PC-3 (cell line): ENCODE results near the gene SKOR2. TPM values are rescaled to one million over a fixed set of nuclear protein-coding genes. Genes with fewer than 3 reads are reported as not detected.
A peak's percentile ranks its signal among the peaks of the same experiment; 100 is the strongest.
"Not testable (repeated sequence)": the region's sequence is repeated elsewhere in the genome, so short reads cannot be mapped to it uniquely, and the experiment has no call there.

Experiments
- ATAC-seq: fragments of 200-7000 bp; cut with Tn5 transposase; 2 replicates; pipeline ENCODE4 v1.9.1; 2020; ENCODE audit warnings: mild to moderate bottlenecking, moderate library complexity
- BruUV-seq: library from RNA; stranded (reverse); fragments of 400-500 nt; replicated peaks from 2 replicates; lab custom pipeline; 2021; lab: Mats Ljungman, UMichigan
- CTCF ChIA-PET: fragments of 300-600 bp; sonication (Branson Sonifier 250); formaldehyde crosslinking; loops from one replicate; lab custom pipeline; 2022; ENCODE audit warnings: antibody characterized with exemption; lab: Charles Lee
- POLR2A ChIA-PET: fragments of 300-600 bp; sonication (Branson Sonifier 250); formaldehyde crosslinking; loops from one replicate; lab custom pipeline; 2022; ENCODE audit warnings: antibody characterized with exemption; ENCODE audit not compliant: unreplicated experiment; lab: Charles Lee
- DNase-seq: peaks from one replicate; pipeline ENCODE4 v3.0.0-alpha.2; 2015
- H2AFZ ChIP-seq: fragments of 300-600 bp; sonication (generic); 2 replicates; pipeline ENCODE4 v1.6.0; 2016; ENCODE audit warnings: antibody characterized with exemption, low read length
- H3F3A ChIP-seq: fragments of 300-600 bp; sonication (generic); one replicate; pipeline ENCODE4 v1.6.0; 2017; ENCODE audit warnings: antibody characterized with exemption, low read length, control low read depth, mild to moderate bottlenecking; ENCODE audit not compliant: unreplicated experiment
- H3K27ac ChIP-seq: fragments of 300-600 bp; sonication (generic); 2 replicates; pipeline ENCODE4 v1.5.1; 2016; ENCODE audit warnings: mild to moderate bottlenecking, low read length
- H3K27me3 ChIP-seq: fragments of 300-600 bp; sonication (generic); 2 replicates; pipeline ENCODE4 v1.6.1; 2016; ENCODE audit warnings: low read length, mixed read lengths
- H3K36me3 ChIP-seq: fragments of 300-600 bp; sonication (generic); 2 replicates; pipeline ENCODE4 v1.6.1; 2016; ENCODE audit warnings: low read depth, mixed run types, low read length, mixed read lengths
- H3K4me1 ChIP-seq: fragments of 300-600 bp; sonication (generic); 2 replicates; pipeline ENCODE4 v1.5.1; 2016; ENCODE audit warnings: low read length; ENCODE audit not compliant: insufficient read depth
- H3K4me2 ChIP-seq: fragments of 300-600 bp; sonication (generic); 2 replicates; pipeline ENCODE4 v1.6.0; 2016; ENCODE audit warnings: low read length
- H3K4me3 ChIP-seq: fragments of 300-600 bp; sonication (generic); 2 replicates; pipeline ENCODE4 v1.5.1; 2016; ENCODE audit warnings: mild to moderate bottlenecking, low read length, mixed read lengths
- H3K79me2 ChIP-seq: fragments of 300-600 bp; sonication (generic); 2 replicates; pipeline ENCODE4 v1.6.1; 2017; ENCODE audit warnings: low read length, mixed read lengths
- H3K9ac ChIP-seq: fragments of 300-600 bp; sonication (generic); 2 replicates; pipeline ENCODE4 v1.6.0; 2016; ENCODE audit warnings: mild to moderate bottlenecking, low read length
- H3K9me2 ChIP-seq: fragments of 300-600 bp; sonication (generic); replicated peaks from 2 replicates; pipeline ENCODE4 v1.6.1; 2016; ENCODE audit warnings: mixed run types, low read length, mixed read lengths
- H3K9me3 ChIP-seq: fragments of 300-600 bp; sonication (generic); 2 replicates; pipeline ENCODE4 v1.6.1; 2016; ENCODE audit warnings: low read length, mixed read lengths
- H4K20me1 ChIP-seq: fragments of 300-600 bp; sonication (generic); 2 replicates; pipeline ENCODE4 v1.6.1; 2016; ENCODE audit warnings: low read length, mixed read lengths
- EZH2 ChIP-seq: fragments of 300-600 bp; sonication (generic); IDR thresholded peaks from one replicate; pipeline ENCODE4 v1.6.1; 2017; ENCODE audit warnings: antibody characterized with exemption, mild to moderate bottlenecking, low read length; ENCODE audit not compliant: unreplicated experiment
- EZH2phosphoT487 ChIP-seq: fragments of 300-600 bp; sonication (generic); IDR thresholded peaks from 2 replicates; pipeline ENCODE4 v1.6.1; 2018; ENCODE audit warnings: mild to moderate bottlenecking, antibody characterized with exemption, low read length, borderline replicate concordance
- intact Hi-C: fragments of 100-400 bp; cut with micrococcal nuclease; formaldehyde crosslinking; loops from 2 replicates; pipeline ENCODE4 v1.9.0; 2023
- total RNA-seq: library from RNA; depleted of rRNA; stranded (reverse); fragments of >200 nt; gene quantifications from 2 replicates; pipeline ENCODE4 v1.2.3, GENCODE V29; 2014
- TF ChIP-seq, protein P1 (sequence below): fragments of 300-600 bp; sonication (generic); conservative IDR thresholded peaks from 2 replicates; pipeline ENCODE4 v1.5.1; 2017; ENCODE audit warnings: antibody characterized with exemption, low read depth, mild to moderate bottlenecking, low read length

Gene SKOR2
- total RNA-seq, 1 experiment from 2014 or later, result not detected

DNA sequence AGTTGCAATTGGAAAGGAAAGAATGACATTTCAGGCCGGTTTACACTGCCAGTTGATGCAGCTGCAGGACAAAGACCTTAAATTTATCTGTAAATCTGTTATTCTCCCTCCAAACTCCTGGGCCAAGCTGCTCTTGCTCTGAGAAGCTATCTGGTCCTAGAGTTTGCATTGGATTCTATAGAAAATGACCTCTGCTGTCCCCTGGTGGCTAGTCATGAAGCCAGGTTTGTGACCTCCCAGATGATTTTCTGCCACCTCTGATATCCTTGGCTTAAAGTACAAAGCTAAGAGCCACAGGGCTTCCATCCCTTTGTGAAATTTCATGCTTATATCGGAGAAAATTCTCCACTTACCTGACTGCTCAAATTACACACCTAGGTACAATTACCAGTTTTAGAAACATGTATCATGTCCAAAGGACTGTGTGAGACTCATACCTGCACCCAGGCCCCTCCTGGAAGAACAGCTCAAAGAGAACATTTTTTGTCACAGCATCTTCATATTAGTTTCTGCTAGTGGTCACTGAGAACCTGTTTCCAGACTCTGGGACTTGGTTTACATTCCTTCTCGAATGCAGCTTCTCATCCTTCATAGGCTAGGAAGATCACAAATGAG lies 46.4 kb downstream of the SKOR2 start:
- no peaks in the 10 kb centered on the region for H3K9me2 ChIP-seq
- BruUV-seq, result no TSS peak
- peak; percentile 69 for ATAC-seq
- H3K27me3 ChIP-seq, result peaks cover 14% of the 10 kb centered on the region
- no peak overlapping the region for H3K4me2 ChIP-seq
- no peak overlapping the region for H2AFZ ChIP-seq
- CTCF ChIA-PET, result interaction anchor here (0.5 to 1.1 kb wide), 3 partner anchors 11 to 129 kb away, joined by 3 to 5 read pairs (median 4); no protein-coding TSS in a partner anchor
- DNase-seq, result peak; percentile 30
- H3K36me3 ChIP-seq, result no peaks in the 10 kb centered on the region
- no peak overlapping the region for H3K4me3 ChIP-seq
- intact Hi-C loops, result loop anchor here (1.0 kb wide), 3 partner anchors 55 to 155 kb away; partner anchors contain the start of gene HDHD2
- no peak overlapping the region for H3K27ac ChIP-seq
- POLR2A ChIA-PET, result no interaction called here
- H3K9me3 ChIP-seq, result no peaks in the 10 kb centered on the region
- H3K4me1 ChIP-seq, result no peaks in the 10 kb centered on the region
- no peak overlapping the region for H3K9ac ChIP-seq
- H3F3A ChIP-seq, result no peaks in the 10 kb centered on the region
- no peaks in the 10 kb centered on the region for H3K79me2 ChIP-seq
- no peaks in the 10 kb centered on the region for H4K20me1 ChIP-seq
- TF ChIP-seq EZH2, result no peak
- TF ChIP-seq EZH2phosphoT487, result no peak
- TF ChIP-seq, protein P1, sequence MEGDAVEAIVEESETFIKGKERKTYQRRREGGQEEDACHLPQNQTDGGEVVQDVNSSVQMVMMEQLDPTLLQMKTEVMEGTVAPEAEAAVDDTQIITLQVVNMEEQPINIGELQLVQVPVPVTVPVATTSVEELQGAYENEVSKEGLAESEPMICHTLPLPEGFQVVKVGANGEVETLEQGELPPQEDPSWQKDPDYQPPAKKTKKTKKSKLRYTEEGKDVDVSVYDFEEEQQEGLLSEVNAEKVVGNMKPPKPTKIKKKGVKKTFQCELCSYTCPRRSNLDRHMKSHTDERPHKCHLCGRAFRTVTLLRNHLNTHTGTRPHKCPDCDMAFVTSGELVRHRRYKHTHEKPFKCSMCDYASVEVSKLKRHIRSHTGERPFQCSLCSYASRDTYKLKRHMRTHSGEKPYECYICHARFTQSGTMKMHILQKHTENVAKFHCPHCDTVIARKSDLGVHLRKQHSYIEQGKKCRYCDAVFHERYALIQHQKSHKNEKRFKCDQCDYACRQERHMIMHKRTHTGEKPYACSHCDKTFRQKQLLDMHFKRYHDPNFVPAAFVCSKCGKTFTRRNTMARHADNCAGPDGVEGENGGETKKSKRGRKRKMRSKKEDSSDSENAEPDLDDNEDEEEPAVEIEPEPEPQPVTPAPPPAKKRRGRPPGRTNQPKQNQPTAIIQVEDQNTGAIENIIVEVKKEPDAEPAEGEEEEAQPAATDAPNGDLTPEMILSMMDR, result peak; percentile 62

DNA sequence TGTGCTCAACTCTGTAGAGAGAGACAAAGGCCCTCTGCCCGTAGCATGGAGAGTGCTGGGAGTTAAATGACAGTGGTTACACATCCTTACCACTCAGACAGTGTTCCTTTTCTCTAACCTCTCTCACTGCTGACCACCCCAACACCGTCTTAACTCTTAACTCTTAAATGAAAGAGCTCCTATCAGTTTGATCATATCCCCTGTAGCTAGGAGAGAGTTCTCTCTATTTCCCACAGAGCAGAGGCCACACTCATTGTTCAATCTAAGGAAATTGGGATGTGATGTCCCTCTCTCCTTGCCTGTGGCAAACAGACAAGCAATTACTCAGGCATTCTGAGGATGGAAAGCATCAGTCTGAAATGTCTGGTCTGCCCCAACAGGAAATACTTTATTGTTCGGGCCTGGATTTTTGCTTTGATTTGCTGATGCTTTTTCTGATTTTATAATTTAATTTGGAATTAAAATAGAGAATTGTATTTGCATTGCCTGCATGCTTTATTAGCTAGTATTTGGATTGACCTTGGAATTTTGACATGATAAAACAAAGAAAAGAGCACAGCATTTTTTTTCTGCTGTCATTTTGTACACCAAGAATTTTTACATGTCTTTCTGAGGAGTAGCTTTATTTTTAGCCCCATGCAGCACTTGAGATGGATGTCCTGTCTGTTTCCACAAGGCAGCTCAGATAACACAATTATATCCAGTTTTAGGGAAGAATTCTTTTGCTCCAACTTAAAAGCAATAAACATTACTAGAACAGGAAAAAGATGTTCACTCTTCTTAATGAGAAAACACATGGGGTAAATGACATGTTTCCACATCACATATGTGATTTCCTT lies 47.6 kb downstream of the SKOR2 start:
- intact Hi-C loops, result loop anchor here (1.0 kb wide), 1 partner anchor 54 kb away; the partner anchor contains the start of gene HDHD2
- Histone ChIP-seq H3K79me2 (no peaks in the 10 kb centered on the region), H3K9me2 (no peaks in the 10 kb centered on the region), H3K4me3 (no peak overlapping the region), H3K27ac (no peak overlapping the region), H3K27me3 (peaks cover 3% of the 10 kb centered on the region; the same call in 1 of the 2 replicates), H2AFZ (no peak overlapping the region), H3K4me1 (no peaks in the 10 kb centered on the region), H3K36me3 (no peaks in the 10 kb centered on the region), H3F3A (no peaks in the 10 kb centered on the region), H3K9me3 (no peaks in the 10 kb centered on the region), H4K20me1 (no peaks in the 10 kb centered on the region), H3K9ac (no peak overlapping the region), H3K4me2 (no peak overlapping the region)
- ATAC-seq (no peak), DNase-seq (no peak)
- ChIA-PET CTCF (no interaction called here), POLR2A (no interaction called here)
- no TSS peak for BruUV-seq
- no peak for TF ChIP-seq EZH2phosphoT487
- no peak for TF ChIP-seq EZH2
- TF ChIP-seq, protein P1, result no peak

DNA sequence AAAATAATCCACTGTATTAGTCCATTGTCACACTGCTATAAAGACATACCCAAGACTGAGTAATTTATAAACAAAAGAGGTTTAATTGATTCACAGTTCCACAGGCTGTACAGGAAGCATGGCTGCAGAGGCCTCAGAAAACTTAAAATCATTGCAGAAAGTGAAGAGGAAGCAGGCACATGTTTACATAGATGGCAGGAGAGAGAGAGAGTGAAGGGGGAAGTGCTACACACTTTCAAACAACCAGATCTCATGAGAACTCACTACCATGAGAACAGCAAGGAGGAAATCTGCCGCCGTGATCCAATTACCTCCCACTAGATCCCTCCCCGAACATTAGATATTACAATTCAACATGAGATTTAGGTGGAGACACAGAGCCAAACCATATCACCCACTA lies 55.5 kb downstream of the SKOR2 start:
- H3K9me3 ChIP-seq, H4K20me1 ChIP-seq, POLR2A ChIA-PET, H3F3A ChIP-seq, DNase-seq, BruUV-seq, H3K27me3 ChIP-seq, H3K27ac ChIP-seq, H3K9me2 ChIP-seq, H3K36me3 ChIP-seq, H3K4me2 ChIP-seq, H3K79me2 ChIP-seq, H3K9ac ChIP-seq, CTCF ChIA-PET, H3K4me1 ChIP-seq, H3K4me3 ChIP-seq, intact Hi-C loops, ATAC-seq, H2AFZ ChIP-seq: not testable (repeated sequence)
